Stimulated activated CD8-positive, alpha-beta memory T cell treated with anti-CD3 and anti-CD28 coated beads, Interleukin-12 subunit alpha, Interleukin-12 subunit beta, amount 100 ng/mL, for 1 hour (primary cell): ENCODE data around the gene ARID5B.
A peak's percentile ranks its signal among the peaks of the same experiment; 100 is the strongest.

Source experiments
- DNase-seq: peaks from one replicate; pipeline ENCODE4 v3.0.0-alpha.2; 2020; ENCODE audit warnings: low read depth

The ARID5B gene

GRCh38 chr10:62036186-62037081 lies 134.9 kb downstream of the ARID5B start:
- no peak for DNase-seq

GRCh38 chr10:62037166-62037831 lies 135.8 kb downstream of the ARID5B start:
- DNase-seq = no peak

GRCh38 chr10:62037890-62038608 lies 136.6 kb downstream of the ARID5B start:
- no peak for DNase-seq

GRCh38 chr10:62038609-62039190 lies 137.2 kb downstream of the ARID5B start:
- peak; percentile 67 for DNase-seq

GRCh38 chr10:62039954-62040353 lies 138.5 kb downstream of the ARID5B start:
- DNase-seq = no peak

- DNase-seq = no peak
Measured at GRCh38 chr10:62040881-62041280, 139.4 kb downstream of the ARID5B start.

GRCh38 chr10:62043421-62044021 lies 142.0 kb downstream of the ARID5B start:
- no peak for DNase-seq

GRCh38 chr10:62044566-62044965 lies 143.1 kb downstream of the ARID5B start:
- DNase-seq = no peak

GRCh38 chr10:62045765-62046521 lies 144.4 kb downstream of the ARID5B start:
- no peak for DNase-seq

GRCh38 chr10:62046522-62047227 lies 145.2 kb downstream of the ARID5B start:
- no peak for DNase-seq

GRCh38 chr10:62047228-62047892 lies 145.9 kb downstream of the ARID5B start:
- DNase-seq = no peak

- DNase-seq = no peak
Measured at GRCh38 chr10:62047960-62048383, 146.5 kb downstream of the ARID5B start.

GRCh38 chr10:62048470-62048869 lies 147.0 kb downstream of the ARID5B start:
- DNase-seq = no peak

GRCh38 chr10:62048919-62049623 lies 147.6 kb downstream of the ARID5B start:
- peak; percentile 13 for DNase-seq

GRCh38 chr10:62049624-62050345 lies 148.3 kb downstream of the ARID5B start:
- no peak for DNase-seq

- no peak for DNase-seq
Measured at GRCh38 chr10:62050346-62050892, 148.9 kb downstream of the ARID5B start.

- peak; percentile 32 for DNase-seq
Measured at GRCh38 chr10:62050893-62051433, 149.5 kb downstream of the ARID5B start.

- DNase-seq = no peak
Measured at GRCh38 chr10:62052276-62052675, 150.8 kb downstream of the ARID5B start.
